GM19324 (cell line): ENCODE data around the gene HSP90B1.

Source experiments
- ATAC-seq: cut with Tn5 transposase; IDR thresholded peaks from one replicate; pipeline ENCODE4 v1.9.1; 2021; ENCODE audit warnings: mild to moderate bottlenecking, moderate library complexity; ENCODE audit not compliant: unreplicated experiment, low FRiP score

The HSP90B1 gene

GRCh38 chr12:103966736-103967135 lies 36.5 kb downstream of the HSP90B1 start:
- ATAC-seq = no peak

- ATAC-seq = no peak
Measured at GRCh38 chr12:103969391-103969790, 39.2 kb downstream of the HSP90B1 start.

GRCh38 chr12:103973909-103974308 lies 43.7 kb downstream of the HSP90B1 start:
- no peak for ATAC-seq

- ATAC-seq = no peak
Measured at GRCh38 chr12:103975368-103975767, 45.2 kb downstream of the HSP90B1 start.

- no peak for ATAC-seq
Measured at GRCh38 chr12:103978384-103978982, 48.3 kb downstream of the HSP90B1 start.

- no peak for ATAC-seq
Measured at GRCh38 chr12:103986829-103987228, 56.6 kb downstream of the HSP90B1 start.

- ATAC-seq = no peak
Measured at GRCh38 chr12:103994235-103994634, 64.0 kb downstream of the HSP90B1 start.

GRCh38 chr12:103996595-103996994 lies 66.4 kb downstream of the HSP90B1 start:
- ATAC-seq = no peak

GRCh38 chr12:103997286-103997900 lies 67.2 kb downstream of the HSP90B1 start:
- no peak for ATAC-seq
